ENCODE results near the gene UGT2B11.
"Not testable (repeated sequence)": the region's sequence is repeated elsewhere in the genome, so short reads cannot be mapped to it uniquely, and the experiment has no call there.

The UGT2B11 gene

DNA sequence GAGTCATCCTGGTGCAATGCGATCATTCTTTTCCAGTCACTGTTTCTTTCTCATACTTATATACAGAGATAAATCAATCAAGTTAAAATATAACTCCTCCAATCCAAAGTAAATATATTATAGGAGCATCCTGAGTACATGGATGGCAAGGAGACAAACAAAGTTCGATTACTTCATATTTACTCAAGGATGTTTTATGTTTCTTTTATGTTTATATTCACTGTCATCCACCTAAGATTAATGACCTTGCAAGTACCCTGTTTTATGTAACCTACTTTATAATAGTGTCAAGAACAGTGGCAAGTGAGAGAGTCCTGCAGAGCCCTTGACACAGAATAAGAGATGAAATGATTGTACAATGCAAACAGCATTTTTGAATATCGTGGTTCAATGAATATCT is at the start of gene UGT2B11:
UGT2B11 (minus strand) TSS at position 33 of the 400 bp plus-strand sequence; CDS start at position 7, 26 bp downstream.
- H3K4me3 ChIP-seq (ENCODE audit: control insufficient read depth, low read depth, low read length): no peak within 1 kb of the TSS
- no peak for TF ChIP-seq CTCF (IDR thresholded peaks at IDR 0.05; ENCODE audit: control insufficient read depth, insufficient read depth, low read depth, low read length, missing control alignments)
- no peak for DNase-seq (ENCODE audit: low read depth)

DNA sequence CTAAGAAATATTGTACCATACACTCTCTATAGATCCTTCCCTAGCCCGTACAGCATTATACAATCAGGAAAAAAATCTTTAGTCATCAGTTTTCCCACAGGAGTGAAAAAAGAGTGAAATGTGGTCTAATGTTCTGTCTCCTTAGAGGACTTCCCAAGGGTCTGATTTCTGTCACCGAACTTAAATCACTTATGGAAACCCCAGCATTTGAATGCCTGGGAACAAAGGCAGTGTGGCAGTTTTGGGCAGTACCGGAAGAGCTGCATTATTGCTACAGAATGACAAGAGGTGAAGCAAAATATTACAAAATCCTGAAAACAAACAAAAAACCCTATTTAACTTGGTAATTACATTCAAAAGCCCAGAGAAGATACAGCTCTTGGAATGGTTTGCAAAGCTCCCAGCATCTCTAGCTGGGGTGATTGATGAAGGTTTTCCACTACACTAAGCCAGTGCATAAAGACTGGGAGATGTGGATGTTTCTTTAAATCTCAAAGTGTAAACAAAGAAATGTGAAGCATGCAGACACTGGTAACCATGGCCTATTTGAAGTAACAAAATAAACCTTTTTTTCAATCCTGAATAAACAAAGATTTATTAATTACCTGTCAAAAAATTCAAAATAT is 38.7 kb upstream of the UGT2B11 start:
- DNase-seq (ENCODE audit: low read depth); H3K4me3 ChIP-seq (ENCODE audit: control insufficient read depth, low read depth, low read length): not testable (repeated sequence)

- not testable (repeated sequence) for DNase-seq (ENCODE audit: low read depth); H3K4me3 ChIP-seq (ENCODE audit: control insufficient read depth, low read depth, low read length)
Measured at GRCh38 chr4:69250884-69251283, 36.3 kb upstream of the UGT2B11 start.

- H3K4me3 ChIP-seq (ENCODE audit: control insufficient read depth, low read depth, low read length); DNase-seq (ENCODE audit: low read depth): not testable (repeated sequence)
Measured at GRCh38 chr4:69242562-69243240, 28.2 kb upstream of the UGT2B11 start.

DNA sequence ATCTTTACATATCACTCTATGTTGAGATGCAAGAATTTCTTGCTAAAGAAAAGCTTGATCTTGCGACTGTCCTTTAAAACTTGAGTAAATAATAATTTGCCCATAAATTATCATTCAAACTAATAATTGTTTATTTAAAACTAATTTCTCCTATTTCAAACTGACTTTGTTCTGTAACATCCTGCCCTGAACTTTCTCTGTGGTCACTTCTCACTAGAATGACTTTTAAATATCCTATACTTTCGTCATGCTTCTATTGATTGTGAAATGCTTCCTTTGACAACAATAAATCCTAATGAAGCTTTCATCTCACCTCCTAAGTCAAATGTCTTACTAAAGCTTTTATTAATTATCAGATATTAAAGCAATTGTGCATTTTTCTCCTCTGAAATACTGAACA is 27.2 kb upstream of the UGT2B11 start:
- not testable (repeated sequence) for H3K4me3 ChIP-seq (ENCODE audit: control insufficient read depth, low read depth, low read length); DNase-seq (ENCODE audit: low read depth)

GRCh38 chr4:69240787-69241186 is 26.2 kb upstream of the UGT2B11 start:
- H3K4me3 ChIP-seq (ENCODE audit: control insufficient read depth, low read depth, low read length); DNase-seq (ENCODE audit: low read depth): not testable (repeated sequence)

GRCh38 chr4:69239557-69240168 is 25.1 kb upstream of the UGT2B11 start:
- no peak overlapping the region for H3K4me3 ChIP-seq (ENCODE audit: control insufficient read depth, low read depth, low read length)
- no peak for TF ChIP-seq CTCF (IDR thresholded peaks at IDR 0.05; ENCODE audit: control insufficient read depth, insufficient read depth, low read depth, low read length, missing control alignments)
- DNase-seq (ENCODE audit: low read depth): no peak

DNA sequence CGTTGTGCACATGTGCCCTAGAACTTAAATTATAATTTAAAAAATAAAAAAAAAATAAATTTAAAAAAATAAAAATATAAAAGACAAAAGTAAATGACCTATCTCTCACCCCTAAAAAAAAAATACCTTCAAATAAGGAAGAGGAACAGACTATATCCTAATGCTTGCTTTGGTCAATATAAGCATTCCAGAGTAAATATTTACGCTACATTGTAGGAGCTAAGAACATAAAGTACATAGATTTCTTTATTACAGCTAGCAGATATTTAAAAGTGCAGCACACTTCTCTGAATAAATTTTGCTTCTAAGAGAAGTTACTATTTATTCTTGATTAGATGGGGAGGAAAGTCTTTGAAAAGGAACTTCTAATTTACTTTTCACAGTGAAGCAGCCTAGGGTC is 24.5 kb upstream of the UGT2B11 start:
- no peak for TF ChIP-seq CTCF (IDR thresholded peaks at IDR 0.05; ENCODE audit: control insufficient read depth, insufficient read depth, low read depth, low read length, missing control alignments)
- H3K4me3 ChIP-seq (ENCODE audit: control insufficient read depth, low read depth, low read length): no peak overlapping the region
- DNase-seq (ENCODE audit: low read depth): no peak

- no peak for DNase-seq (ENCODE audit: low read depth)
- no peak overlapping the region for H3K4me3 ChIP-seq (ENCODE audit: control insufficient read depth, low read depth, low read length)
- TF ChIP-seq CTCF (IDR thresholded peaks at IDR 0.05; ENCODE audit: control insufficient read depth, insufficient read depth, low read depth, low read length, missing control alignments): no peak
Measured at GRCh38 chr4:69224891-69225290, 10.3 kb upstream of the UGT2B11 start.

DNA sequence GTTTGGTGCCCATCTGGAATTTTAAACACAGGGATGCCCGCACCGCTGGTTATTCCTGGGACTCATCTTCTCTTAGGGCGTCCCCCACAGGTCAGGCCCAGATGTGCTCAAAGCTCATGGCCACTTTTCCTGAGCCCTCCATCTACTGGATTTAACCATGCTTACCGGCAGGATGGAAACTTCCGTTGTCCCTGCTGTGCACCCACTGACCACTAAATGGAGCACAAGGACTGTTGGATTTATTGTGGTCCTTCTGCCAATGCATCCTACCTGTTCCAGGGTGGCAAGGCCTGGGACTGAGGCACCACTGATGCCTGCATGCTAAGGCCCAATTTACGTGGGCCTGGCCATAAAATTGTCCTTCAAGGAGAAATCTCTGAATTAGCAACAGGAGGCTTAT is 8.7 kb upstream of the UGT2B11 start:
- not testable (repeated sequence) for DNase-seq (ENCODE audit: low read depth); H3K4me3 ChIP-seq (ENCODE audit: control insufficient read depth, low read depth, low read length)

DNA sequence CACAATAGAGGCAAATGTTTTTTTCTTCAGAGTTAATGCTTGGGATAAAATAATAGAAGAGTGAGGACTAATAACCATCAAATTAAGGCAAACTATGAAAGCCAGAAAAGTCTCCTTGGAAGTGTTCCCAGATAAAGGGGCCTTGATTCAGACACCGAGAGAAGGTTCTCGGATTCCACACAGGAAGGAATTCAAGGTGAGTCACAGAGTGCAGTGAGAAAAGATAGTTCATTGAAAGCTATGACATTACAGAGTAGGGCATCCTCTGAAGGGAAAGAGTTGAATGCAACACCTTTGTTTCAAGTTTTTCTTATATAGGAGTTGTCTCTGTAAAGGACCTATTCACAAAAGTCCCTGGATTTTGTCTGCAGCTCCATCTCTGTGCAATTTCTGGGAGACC is 3.9 kb upstream of the UGT2B11 start:
- DNase-seq (ENCODE audit: low read depth); H3K4me3 ChIP-seq (ENCODE audit: control insufficient read depth, low read depth, low read length): not testable (repeated sequence)
